GM18505 (cell line): ENCODE data around the gene NUP85.
A peak's percentile ranks its signal among the peaks of the same experiment; 100 is the strongest.
"Not testable (repeated sequence)": the region's sequence is repeated elsewhere in the genome, so short reads cannot be mapped to it uniquely, and the experiment has no call there.

Source experiments
- ATAC-seq: cut with Tn5 transposase; IDR thresholded peaks from one replicate; pipeline ENCODE4 v1.9.1; 2021; ENCODE audit not compliant: unreplicated experiment
- POLR2A ChIP-seq: IDR thresholded peaks from 4 replicates; pipeline ENCODE4 v1.6.1; 2011; ENCODE audit warnings: borderline replicate concordance; ENCODE audit not compliant: insufficient read depth, insufficient read length; ENCODE audit errors: extremely low read depth

Gene NUP85

DNA sequence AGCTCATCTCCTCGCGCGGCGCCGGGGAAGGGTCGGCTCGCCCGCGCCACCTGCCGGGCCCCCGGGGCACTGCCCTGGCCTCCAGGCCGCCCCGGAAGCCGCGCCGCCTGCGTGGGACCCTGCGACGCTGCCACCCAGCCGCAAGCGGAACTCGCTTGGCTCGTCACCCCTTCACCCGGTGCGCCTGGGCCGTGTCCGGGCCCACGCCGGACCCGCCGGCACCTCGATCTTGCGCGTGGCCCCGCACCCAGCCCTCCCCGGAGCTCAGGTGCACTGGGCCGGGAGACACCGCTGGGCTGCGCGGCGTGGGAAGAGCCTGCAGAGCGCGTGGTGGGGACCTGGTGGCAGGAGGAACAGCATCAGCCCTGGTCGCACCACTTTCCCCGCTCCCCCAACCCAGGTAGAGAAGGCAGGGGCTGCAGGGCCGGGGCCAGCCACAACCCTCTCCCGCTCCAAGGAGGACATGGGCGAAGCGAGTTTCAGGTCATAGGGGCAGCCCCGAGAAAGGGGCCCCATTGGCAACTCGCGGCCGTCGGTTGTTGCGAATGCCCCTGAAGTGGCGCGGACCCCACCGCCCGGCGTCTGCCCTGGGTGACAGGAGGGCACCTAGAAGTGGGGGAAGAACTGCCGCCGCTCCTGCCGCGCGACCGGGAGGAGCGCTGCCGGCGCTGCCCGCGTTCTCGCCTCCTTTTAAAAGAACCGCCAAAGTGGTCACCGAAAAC is 65.9 kb downstream of the NUP85 start:
- TF ChIP-seq POLR2A, result no peak
- peak; percentile 62 for ATAC-seq

DNA sequence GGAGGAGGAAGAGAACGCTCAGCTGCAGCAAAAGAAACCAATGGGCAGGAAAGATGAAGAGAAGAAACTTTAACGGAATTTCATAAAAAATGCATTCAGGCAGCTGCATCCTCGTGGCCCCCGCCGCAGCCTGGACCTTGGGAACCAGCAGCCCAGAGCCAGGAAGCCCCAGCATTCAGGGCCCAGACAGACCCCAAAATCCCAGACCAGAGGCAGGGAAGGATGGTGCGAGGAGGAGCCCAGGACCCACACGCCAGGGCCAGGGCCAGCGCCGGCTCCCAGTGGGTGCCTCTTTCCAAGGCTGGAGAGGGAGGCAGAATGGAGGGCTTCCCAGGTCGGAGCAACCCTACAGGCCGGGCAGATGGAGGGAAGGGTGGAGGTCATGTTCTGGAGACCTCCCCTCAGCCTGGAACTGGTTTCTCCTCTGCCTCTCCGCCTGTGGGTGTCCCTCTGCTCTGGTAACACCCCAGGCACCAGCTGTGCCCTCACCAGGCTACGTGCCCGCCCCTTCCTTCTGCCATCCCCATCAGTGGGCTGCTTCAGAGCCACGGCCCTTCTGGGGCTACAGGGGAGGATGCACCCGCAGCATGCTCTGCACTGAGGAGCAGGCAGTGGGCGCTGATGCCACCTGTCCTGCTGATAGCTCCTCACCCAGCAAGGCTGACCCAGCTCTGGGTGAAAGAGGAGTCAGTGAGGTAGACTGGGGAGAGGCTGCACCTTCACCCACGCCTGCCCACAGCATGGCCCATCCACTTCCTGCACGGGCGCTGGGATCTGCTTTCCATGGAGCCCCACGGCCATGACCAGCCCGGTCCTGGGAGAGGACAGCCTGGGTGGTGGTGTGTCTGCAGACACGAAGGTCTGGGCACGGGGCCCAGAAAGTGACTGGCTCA is 66.7 kb downstream of the NUP85 start:
- no peak for ATAC-seq
- peak; percentile 22 for TF ChIP-seq POLR2A

GRCh38 chr17:75272848-75273184 is 67.3 kb downstream of the NUP85 start:
- no peak for ATAC-seq
- TF ChIP-seq POLR2A, result no peak

- no peak for TF ChIP-seq POLR2A
- no peak for ATAC-seq
These were observed 68.7 kb downstream of the NUP85 start for GRCh38 chr17:75273977-75274708.

DNA sequence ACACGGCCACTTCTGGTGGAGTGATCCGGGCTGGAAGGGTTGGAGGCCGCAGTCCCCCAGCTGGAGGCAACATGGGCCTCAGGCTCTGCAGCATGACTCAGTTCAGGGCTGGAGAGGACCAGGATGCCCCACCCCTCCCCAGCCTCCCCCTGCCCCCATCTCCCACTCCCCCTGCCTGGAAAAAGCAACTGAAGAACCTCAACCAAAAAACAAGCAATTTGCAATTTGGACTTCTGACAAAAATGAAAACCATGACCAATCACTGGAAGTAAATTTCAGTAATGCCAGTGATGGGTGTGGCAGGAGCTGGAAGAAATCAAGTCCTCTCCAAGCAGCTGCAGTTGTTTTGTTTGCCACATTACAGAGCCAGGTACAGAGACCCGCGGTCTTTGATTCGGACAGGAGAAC is 72.2 kb downstream of the NUP85 start:
- TF ChIP-seq POLR2A, result no peak
- ATAC-seq, result no peak

GRCh38 chr17:75280189-75280588 is 74.7 kb downstream of the NUP85 start:
- ATAC-seq, result not testable (repeated sequence)

DNA sequence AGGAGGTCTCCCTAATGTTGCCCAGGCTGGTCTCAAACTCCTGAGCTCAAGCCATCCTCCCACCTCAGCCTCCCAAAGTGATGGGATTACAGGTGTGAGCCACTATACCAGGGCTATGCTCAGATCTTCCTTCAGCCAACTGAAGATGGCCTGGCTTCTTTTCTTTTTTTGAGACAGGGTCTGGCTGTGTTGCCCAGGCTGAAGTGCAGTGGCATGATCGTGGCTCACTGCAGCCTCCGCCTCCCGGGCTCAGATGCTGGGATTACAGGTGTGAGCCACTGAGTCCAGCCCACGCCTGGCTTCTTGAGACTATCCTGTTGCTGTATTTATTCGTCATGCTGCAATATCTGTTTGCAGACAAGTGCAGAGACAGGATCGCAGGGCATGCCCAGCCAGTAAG is 79.6 kb downstream of the NUP85 start:
- no peak for ATAC-seq
- no peak for TF ChIP-seq POLR2A
